ENCODE data around the gene AVL9. TPM values are rescaled to one million over a fixed set of nuclear protein-coding genes. Genes with fewer than 3 reads are reported as not detected.

Gene AVL9
- total and polyA plus RNA-seq, 9 of the 15 experiments (the other 6 are each of a cell fraction or from before 2014, with no cell fraction given), result 6.4 to 66.2 (median 30.1) TPM

DNA sequence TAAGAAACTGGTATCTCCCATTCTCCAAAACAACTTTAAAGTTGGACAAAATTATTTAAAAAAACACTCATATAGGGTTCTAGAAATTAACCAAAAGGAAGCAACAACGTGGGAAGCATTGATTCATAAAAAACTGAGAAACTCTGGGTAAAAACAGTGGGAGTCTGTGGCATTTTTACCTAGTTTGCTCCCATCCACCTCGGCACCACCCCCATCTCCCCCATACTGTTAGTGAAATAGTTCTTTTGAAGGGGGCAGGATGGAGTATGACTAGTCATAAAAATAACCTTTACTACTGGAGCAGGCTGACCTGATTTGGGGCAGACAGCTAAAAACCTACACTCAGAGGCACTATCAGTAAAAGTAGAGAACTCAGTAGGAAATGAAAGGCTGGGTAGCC lies 123.2 kb downstream of the AVL9 start (continued):
- TF ChIP-seq, protein P1, sequence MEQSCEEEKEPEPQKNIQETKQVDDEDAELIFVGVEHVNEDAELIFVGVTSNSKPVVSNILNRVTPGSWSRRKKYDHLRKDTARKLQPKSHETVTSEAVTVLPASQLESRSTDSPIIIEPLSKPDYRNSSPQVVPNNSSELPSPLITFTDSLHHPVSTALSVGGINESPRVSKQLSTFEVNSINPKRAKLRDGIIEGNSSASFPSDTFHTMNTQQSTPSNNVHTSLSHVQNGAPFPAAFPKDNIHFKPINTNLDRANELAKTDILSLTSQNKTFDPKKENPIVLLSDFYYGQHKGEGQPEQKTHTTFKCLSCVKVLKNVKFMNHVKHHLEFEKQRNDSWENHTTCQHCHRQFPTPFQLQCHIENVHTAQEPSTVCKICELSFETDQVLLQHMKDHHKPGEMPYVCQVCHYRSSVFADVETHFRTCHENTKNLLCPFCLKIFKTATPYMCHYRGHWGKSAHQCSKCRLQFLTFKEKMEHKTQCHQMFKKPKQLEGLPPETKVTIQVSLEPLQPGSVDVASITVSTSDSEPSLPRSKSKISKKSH (CRISPR knock-in tag; IDR thresholded peaks at IDR 0.05), result no peak
- TF ChIP-seq CHD4 (IDR thresholded peaks at IDR 0.05; ENCODE audit: insufficient read depth, insufficient replicate concordance, low read depth, low read length, poor library complexity, severe bottlenecking), result no peak
- TF ChIP-seq ATF7 (IDR thresholded peaks at IDR 0.05), result no peak
- TF ChIP-seq, protein P2, sequence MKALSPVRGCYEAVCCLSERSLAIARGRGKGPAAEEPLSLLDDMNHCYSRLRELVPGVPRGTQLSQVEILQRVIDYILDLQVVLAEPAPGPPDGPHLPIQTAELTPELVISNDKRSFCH (CRISPR knock-in tag; IDR thresholded peaks at IDR 0.05), result no peak
- TF ChIP-seq, protein P2 (tag; IDR thresholded peaks at IDR 0.05), result no peak
- TF ChIP-seq SRSF7 (optimal IDR thresholded peaks at IDR 0.05; ENCODE audit: low read depth, low read length), result no peak
- peak; percentile 35; the same call in 1 of the 2 replicates for TF ChIP-seq MAFG (tag; conservative IDR thresholded peaks at IDR 0.05)
- TF ChIP-seq SMARCA4 (IDR thresholded peaks at IDR 0.05), result no peak
- no peak for TF ChIP-seq SAFB (IDR thresholded peaks at IDR 0.05; ENCODE audit: borderline replicate concordance, low read depth, low read length)
- TF ChIP-seq, protein P3, sequence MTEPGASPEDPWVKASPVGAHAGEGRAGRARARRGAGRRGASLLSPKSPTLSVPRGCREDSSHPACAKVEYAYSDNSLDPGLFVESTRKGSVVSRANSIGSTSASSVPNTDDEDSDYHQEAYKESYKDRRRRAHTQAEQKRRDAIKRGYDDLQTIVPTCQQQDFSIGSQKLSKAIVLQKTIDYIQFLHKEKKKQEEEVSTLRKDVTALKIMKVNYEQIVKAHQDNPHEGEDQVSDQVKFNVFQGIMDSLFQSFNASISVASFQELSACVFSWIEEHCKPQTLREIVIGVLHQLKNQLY (CRISPR knock-in tag; conservative IDR thresholded peaks at IDR 0.05), result no peak
- no peak for TF ChIP-seq MXI1 (IDR thresholded peaks at IDR 0.05; ENCODE audit: low read depth, low read length)
- TF ChIP-seq NCOA2 (IDR thresholded peaks at IDR 0.05; ENCODE audit: partially characterized antibody in 2 of 2), result no peak
- TF ChIP-seq MBD2 (IDR thresholded peaks at IDR 0.05; ENCODE audit: borderline replicate concordance, low read depth), result no peak
- TF ChIP-seq, protein P4, sequence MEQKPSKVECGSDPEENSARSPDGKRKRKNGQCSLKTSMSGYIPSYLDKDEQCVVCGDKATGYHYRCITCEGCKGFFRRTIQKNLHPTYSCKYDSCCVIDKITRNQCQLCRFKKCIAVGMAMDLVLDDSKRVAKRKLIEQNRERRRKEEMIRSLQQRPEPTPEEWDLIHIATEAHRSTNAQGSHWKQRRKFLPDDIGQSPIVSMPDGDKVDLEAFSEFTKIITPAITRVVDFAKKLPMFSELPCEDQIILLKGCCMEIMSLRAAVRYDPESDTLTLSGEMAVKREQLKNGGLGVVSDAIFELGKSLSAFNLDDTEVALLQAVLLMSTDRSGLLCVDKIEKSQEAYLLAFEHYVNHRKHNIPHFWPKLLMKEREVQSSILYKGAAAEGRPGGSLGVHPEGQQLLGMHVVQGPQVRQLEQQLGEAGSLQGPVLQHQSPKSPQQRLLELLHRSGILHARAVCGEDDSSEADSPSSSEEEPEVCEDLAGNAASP (IDR thresholded peaks at IDR 0.05), result no peak
- no peak for TF ChIP-seq RAD21 (CRISPR knock-in tag; conservative IDR thresholded peaks at IDR 0.05 in 1 of 2, IDR thresholded peaks at IDR 0.05 in 1 of 2)
- TF ChIP-seq ZFP1 (CRISPR knock-in tag; IDR thresholded peaks at IDR 0.05), result no peak
- TF ChIP-seq, protein P5, sequence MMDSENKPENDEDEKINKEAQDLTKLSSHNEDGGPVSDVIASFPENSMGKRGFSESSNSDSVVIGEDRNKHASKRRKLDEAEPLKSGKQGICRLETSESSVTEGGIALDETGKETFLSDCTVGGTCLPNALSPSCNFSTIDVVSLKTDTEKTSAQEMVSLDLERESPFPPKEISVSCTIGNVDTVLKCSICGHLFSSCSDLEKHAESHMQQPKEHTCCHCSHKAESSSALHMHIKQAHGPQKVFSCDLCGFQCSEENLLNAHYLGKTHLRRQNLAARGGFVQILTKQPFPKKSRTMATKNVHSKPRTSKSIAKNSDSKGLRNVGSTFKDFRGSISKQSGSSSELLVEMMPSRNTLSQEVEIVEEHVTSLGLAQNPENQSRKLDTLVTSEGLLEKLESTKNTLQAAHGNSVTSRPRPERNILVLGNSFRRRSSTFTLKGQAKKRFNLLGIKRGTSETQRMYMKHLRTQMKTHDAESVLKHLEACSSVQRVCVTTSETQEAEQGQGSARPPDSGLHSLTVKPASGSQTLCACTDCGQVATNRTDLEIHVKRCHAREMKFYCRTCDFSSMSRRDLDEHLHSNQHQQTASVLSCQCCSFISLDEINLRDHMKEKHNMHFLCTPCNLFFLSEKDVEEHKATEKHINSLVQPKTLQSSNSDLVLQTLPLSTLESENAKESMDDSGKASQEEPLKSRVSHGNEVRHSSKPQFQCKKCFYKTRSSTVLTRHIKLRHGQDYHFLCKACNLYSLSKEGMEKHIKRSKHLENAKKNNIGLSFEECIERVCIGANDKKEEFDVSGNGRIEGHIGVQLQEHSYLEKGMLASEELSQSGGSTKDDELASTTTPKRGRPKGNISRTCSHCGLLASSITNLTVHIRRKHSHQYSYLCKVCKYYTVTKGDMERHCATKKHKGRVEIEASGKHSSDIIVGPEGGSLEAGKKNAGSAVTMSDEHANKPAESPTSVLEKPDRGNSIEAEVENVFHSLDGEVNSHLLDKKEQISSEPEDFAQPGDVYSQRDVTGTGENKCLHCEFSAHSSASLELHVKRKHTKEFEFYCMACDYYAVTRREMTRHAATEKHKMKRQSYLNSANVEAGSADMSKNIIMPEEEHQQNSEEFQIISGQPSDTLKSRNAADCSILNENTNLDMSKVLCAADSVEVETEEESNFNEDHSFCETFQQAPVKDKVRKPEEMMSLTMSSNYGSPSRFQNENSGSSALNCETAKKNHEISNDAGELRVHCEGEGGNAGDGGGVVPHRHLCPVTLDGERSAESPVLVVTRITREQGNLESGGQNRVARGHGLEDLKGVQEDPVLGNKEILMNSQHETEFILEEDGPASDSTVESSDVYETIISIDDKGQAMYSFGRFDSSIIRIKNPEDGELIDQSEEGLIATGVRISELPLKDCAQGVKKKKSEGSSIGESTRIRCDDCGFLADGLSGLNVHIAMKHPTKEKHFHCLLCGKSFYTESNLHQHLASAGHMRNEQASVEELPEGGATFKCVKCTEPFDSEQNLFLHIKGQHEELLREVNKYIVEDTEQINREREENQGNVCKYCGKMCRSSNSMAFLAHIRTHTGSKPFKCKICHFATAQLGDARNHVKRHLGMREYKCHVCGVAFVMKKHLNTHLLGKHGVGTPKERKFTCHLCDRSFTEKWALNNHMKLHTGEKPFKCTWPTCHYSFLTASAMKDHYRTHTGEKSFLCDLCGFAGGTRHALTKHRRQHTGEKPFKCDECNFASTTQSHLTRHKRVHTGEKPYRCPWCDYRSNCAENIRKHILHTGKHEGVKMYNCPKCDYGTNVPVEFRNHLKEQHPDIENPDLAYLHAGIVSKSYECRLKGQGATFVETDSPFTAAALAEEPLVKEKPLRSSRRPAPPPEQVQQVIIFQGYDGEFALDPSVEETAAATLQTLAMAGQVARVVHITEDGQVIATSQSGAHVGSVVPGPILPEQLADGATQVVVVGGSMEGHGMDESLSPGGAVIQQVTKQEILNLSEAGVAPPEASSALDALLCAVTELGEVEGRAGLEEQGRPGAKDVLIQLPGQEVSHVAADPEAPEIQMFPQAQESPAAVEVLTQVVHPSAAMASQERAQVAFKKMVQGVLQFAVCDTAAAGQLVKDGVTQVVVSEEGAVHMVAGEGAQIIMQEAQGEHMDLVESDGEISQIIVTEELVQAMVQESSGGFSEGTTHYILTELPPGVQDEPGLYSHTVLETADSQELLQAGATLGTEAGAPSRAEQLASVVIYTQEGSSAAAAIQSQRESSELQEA (IDR thresholded peaks at IDR 0.05; ENCODE audit: low read depth), result no peak

Measured in K562 (cell line).